GM08714 (cell line): ENCODE results near the gene BAIAP3.

Source experiments
- H3K4me3 ChIP-seq: fragments of 200-500 bp; sonication (Bioruptor generic); 2 replicates; pipeline ENCODE4 v1.5.1; 2014; ENCODE audit warnings: mild to moderate bottlenecking, low read length, inconsistent platforms
- ZNF274 ChIP-seq: IDR thresholded peaks from 2 replicates; pipeline ENCODE4 v1.6.1; 2012; ENCODE audit warnings: mild to moderate bottlenecking, low read depth, low read length

BAIAP3 gene

GRCh38 chr16:1350691-1351090 is 17.2 kb downstream of the BAIAP3 start:
- TF ChIP-seq ZNF274, result no peak
- peak overlapping the region; percentile 96 for H3K4me3 ChIP-seq

DNA sequence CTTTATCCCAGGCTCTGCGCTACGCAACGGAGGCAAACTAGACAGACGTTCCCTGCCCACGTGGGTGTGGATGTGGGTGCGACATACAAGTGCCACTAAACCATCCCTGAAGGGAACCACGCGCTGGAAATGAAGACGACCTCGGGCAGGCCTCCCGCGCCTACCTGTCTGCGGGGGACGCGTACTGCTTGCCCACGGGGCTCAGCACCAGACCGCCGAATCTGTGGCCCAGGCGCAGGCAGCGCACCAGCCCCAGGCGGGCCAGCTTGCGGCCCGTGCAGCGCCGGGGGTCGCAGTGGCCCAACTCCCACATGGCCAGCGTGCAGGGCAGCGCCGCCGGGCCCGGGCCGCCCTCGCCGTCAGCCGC is 17.8 kb downstream of the BAIAP3 start:
- peak overlapping the region; percentile 96 for H3K4me3 ChIP-seq
- TF ChIP-seq ZNF274, result no peak

DNA sequence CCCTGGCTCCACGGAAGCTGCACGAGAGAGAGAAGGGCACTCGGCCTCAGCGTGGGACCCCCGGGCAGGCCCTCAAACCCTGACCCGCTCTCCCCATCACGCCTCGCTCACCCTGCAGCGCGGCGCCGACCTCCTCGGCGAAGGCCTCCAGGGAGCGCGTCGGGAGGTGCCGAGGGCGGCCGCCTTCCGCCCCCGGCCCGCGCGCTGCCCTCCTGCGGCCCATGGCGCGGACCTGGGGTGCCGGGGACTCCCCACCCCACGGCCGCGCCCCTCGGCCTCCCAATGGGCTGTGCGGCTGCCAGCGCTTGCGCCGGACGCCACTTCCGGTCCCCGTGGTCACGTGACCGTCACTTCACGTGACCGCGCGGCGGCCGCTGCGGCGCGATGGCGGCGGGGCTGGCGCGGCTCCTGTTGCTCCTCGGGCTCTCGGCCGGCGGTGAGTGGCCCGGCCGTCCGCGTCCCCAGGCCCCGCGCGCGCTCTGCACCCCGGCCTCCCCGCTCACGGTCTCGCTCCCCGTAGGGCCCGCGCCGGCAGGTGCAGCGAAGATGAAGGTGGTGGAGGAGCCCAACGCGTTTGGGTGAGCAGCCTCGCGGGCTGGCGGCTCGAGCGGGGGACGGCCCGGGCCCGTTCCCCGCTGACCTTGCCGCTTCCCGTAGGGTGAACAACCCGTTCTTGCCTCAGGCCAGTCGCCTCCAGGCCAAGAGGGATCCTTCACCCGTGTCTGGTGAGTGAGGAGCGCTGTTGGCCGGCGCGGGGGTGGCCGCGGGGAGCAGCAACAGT is 18.3 kb downstream of the BAIAP3 start, which contains the start of the genes GNPTG and TSR3:
Gene GNPTG (plus strand): TSS at position 350 of the 781 bp plus-strand sequence. CDS start 35 bp downstream, at position 385.
Gene TSR3 (minus strand): TSS at position 297 of the 781 bp plus-strand sequence. CDS start 74 bp downstream, at position 223.
- peak within 1 kb of the TSS; percentile 96 for H3K4me3 ChIP-seq
- TF ChIP-seq ZNF274, result no peak

DNA sequence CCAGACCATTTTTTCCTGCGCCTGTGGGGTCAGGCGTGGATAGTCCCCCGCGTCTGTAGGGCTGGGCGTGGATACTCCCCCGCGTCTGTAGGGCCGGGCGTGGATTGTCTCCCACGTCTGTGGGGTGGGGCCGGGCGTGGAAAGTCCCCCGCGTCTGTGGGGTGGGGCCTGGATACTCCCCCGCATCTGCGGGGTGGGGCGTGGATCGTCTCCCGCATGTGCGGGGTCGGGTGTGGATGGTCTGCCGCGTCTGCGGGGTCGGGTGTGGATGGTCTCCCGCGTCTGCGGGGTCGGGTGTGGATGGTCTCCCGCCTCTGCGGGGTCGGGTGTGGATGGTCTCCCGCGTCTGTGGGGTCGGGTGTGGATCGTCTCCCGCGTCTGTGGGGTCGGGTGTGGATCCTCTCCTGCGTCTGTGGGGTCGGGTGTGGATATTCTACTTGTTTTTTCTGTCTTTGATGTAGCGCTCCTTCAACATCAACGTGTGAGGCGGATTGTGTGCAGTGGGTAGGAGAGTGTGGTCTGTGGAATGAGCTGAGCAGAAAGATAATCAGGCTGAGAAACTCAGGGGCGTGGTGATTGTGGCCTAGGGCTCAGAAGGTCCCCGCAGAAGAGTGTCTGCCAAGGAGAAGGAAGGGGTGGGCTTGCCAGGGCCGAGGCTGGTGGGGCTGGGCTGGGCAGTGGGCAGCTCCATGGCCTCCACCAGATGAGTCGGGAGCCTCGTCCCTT is 21.5 kb downstream of the BAIAP3 start:
- TF ChIP-seq ZNF274, result no peak
- H3K4me3 ChIP-seq, result no peak overlapping the region

GRCh38 chr16:1355591-1355990 is 22.1 kb downstream of the BAIAP3 start:
- no peak overlapping the region for H3K4me3 ChIP-seq
- TF ChIP-seq ZNF274, result no peak

- no peak overlapping the region for H3K4me3 ChIP-seq
- TF ChIP-seq ZNF274, result no peak
Measured at GRCh38 chr16:1356061-1356900, 22.8 kb downstream of the BAIAP3 start.

- no peak overlapping the region for H3K4me3 ChIP-seq
- TF ChIP-seq ZNF274, result no peak
Measured at GRCh38 chr16:1357906-1358566, 24.6 kb downstream of the BAIAP3 start.

GRCh38 chr16:1361685-1362360 is 28.4 kb downstream of the BAIAP3 start:
- no peak for TF ChIP-seq ZNF274

GRCh38 chr16:1362807-1363206 is 29.4 kb downstream of the BAIAP3 start:
- H3K4me3 ChIP-seq, result no peak overlapping the region
- TF ChIP-seq ZNF274, result no peak

More at GRCh38 chr16:1361685-1362360, 28.4 kb downstream of the BAIAP3 start:
- no peak overlapping the region for H3K4me3 ChIP-seq

DNA sequence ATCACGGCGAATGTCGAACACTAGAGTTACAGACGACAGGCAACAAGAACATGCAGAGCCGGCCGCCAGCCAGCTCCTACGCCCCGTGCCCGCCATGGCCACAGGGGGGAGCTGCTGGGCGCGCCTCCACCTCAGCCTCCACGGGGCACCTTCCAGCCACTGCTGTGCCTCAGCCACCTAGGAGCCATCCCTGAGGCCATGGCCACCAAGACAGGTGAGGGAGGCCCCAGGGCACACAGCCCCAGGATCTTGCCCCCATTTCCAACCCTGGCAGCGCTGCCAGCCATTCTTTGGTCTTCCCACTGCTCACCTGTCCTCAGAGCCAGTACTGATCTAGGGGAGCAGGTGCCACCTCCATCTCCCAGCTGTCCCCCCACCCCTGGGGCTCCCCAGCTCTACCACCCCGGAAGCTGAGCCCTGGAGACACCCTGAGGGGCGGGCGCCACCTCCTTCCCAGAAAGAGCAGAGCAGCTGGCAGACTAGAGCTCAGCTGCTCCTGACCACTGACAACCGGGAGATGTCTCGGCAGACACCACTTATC is 30.1 kb downstream of the BAIAP3 start:
- TF ChIP-seq ZNF274, result no peak

DNA sequence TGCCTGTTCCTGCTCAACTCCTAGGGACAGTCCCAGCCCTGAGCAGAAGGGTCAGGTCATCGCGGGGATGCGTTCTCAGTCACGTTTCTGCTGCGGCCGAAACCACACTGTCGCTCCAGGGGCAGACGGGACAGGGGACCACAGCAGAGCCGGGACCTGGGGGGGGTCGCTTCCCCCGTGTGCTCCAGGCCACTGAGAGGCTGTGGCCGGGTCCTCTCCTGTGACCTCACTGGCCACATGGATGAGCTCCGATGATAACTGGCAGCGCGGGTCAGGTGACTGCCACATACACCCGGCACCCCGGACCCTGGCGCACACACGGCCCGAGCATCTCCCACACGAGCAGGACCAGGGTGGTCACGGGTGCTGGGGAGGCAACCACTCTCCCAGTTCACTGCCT is 31.1 kb downstream of the BAIAP3 start:
- no peak overlapping the region for H3K4me3 ChIP-seq
- TF ChIP-seq ZNF274, result no peak

More for the DNA sequence above, 30.1 kb downstream of the BAIAP3 start:
- no peak overlapping the region for H3K4me3 ChIP-seq

DNA sequence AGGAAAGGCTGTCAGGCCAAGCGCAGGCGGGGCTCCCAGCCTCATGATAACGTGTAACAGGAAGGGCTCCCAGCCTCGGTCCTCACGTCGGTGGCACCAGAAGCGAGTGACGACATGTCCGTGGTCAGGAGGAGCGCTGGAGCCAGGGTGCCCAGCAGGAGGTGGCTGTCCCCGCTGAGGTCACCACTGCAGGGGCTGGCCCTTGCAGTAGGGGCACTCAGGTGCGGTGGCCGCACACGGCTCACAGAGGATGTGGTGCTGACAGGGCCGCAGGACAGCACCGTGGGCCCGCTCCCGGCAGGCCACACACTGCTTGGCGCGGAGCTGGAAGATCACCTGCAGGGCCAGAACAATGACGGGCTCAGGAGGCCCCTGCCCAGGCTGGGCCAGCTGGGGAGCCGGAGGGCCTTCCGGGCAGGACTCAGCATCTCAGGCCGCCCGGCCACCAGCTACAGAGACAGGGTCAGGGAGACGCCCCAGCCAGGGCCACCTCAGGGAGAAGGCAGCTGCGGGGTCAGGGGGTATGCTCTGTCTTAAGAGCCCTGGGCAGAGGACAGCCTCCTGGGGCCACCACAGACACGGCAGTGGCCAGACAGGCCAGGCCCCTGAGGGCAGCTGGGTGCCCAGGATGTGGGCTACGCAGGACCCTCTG is 32.7 kb downstream of the BAIAP3 start:
- no peak for TF ChIP-seq ZNF274
- H3K4me3 ChIP-seq, result no peak overlapping the region
